Dermis microvascular lymphatic vessel endothelial cell (primary cell): ENCODE measurements around the gene PTCH1. TPM values are rescaled to one million over a fixed set of nuclear protein-coding genes. Genes with fewer than 3 reads are reported as not detected.

Experiments
- DNase-seq, 2 donors: peaks; one replicate each; pipeline versions ENCODE4 v3.0.0 to v3.0.0-alpha.2; 2010; ENCODE audit warnings: low read depth in 2 of 2
- total RNA-seq: library from RNA; depleted of rRNA; stranded (reverse); fragments of >200 nt; gene quantifications from 2 replicates; pipeline ENCODE4 v1.2.1, GENCODE V29; 2014

Gene PTCH1
- total RNA-seq, 1 donor from 2014 or later: 2.6 TPM

DNA sequence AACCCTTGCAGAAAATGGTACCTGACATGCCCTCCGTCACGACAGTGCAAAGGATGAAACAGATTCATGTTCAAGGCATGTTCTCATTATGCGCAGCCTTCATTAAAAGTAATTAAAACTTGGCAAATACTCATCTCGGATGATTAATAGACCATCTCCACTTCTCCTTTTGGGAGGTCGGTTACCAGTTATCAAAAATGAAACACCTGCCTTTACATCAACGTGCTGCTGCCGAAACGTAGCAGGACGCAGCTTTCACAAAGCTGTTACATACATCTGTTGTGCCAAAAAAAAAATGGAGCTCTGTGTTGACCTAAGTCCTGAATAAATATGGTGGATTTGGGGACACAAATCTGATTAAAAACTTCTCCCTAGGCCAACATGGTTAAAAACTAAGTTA lies 75.7 kb downstream of the PTCH1 start:
- no peak for DNase-seq

- no peak for DNase-seq
These were observed 76.3 kb downstream of the PTCH1 start for GRCh38 chr9:95440447-95440846.

DNA sequence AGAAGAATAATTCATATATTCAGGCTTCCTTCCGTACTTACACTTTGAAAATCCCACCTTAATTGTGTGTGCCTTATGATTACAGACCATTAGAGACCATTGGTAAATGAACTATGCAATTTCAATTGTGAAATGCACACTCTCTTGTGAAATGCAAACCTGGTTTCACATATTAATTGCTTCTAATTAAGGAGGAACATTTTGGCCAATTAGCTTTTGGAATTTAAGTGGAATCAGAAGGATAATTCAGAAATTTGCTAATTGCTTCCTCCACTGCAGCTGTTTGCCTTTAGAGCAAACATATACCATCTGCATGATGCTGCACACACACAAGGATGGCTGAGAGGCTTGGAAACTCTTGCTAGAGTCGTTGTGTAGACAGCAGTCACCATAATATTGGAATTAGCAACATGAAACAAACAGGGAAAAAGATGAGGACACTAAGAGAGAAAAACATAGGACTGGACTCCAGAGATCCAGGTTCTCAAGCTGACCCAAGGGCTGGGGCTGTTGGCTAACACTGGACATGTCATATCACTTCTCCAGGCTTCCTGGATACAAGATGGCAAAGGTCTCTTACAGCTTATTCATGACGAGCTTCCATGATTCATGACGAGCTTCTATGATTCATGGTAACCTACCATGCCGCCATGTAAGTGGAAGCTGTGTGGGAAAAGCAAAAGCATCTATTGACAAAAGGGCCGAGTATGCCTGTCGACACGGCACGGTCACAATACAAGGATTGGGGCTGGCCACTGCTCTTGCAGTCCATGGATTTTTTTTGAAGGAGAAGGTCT lies 78.0 kb downstream of the PTCH1 start:
- DNase-seq: no peak

GRCh38 chr9:95437559-95437958 lies 79.2 kb downstream of the PTCH1 start:
- no peak for DNase-seq

DNA sequence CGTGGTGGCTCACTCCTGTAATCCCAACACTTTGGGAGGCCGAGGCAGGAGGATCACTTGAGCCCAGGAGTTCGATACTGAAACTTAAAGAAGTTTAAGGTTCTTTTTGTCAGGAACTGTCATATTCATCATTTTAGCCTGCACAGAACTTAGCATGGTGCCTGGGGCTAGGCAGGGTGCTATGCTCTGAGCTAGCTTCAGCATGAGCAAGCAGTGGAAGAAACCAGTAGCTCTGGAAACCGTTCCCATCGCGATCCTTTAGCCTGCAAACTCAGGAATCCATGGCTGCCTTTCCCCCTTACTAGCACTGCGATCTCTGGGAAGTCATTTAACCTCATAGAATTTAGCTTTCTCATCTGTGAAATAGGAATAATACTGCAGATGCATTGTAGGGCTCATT lies 80.4 kb downstream of the PTCH1 start:
- no peak for DNase-seq

- no peak for DNase-seq
These were observed 81.6 kb downstream of the PTCH1 start for GRCh38 chr9:95435074-95435728.

DNA sequence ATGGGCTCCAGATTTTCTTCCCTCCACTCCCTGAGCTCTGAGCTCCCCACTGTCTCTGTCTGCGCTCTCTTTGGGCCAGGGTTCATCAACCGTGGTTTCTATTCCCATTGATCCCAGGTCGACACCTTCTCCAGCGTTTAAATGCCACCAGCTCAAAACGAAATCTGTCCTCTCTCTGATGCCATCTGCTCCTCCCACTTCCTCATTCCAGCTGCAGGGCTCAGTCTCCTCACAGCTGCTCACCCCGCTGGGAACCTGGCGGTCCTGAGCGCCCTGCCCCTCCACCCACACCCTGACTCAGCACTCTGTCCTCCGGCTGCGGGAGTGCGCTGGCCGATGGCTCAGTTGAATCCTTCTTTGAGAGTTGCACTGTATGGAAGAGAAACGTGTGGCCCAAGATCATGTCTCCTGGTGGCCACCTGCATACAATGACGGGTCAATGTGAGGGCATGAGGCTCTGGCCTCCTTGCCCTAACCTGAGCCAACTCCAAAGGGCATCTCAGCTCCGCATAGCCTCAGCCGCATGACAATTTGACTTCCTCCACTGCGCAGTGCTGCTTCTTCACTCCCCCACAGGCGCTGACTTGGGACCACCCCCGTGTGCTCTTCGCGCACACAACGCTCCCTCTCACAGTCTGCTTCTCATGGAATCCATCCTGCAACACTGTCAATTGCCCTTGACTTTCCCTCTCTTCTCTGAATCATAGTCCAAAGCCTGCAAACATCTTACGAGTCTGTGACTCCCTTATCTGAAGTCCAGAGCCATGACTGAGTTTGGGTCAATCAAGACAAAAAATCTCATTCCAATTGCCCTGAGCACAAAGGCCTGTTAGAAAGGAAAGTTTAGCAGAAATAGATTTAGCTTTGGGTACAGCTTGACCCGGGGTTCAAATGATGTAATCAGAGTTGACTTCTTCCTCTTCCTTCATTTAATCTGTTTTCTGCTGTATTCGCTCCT lies 82.4 kb downstream of the PTCH1 start:
- no peak for DNase-seq

DNA sequence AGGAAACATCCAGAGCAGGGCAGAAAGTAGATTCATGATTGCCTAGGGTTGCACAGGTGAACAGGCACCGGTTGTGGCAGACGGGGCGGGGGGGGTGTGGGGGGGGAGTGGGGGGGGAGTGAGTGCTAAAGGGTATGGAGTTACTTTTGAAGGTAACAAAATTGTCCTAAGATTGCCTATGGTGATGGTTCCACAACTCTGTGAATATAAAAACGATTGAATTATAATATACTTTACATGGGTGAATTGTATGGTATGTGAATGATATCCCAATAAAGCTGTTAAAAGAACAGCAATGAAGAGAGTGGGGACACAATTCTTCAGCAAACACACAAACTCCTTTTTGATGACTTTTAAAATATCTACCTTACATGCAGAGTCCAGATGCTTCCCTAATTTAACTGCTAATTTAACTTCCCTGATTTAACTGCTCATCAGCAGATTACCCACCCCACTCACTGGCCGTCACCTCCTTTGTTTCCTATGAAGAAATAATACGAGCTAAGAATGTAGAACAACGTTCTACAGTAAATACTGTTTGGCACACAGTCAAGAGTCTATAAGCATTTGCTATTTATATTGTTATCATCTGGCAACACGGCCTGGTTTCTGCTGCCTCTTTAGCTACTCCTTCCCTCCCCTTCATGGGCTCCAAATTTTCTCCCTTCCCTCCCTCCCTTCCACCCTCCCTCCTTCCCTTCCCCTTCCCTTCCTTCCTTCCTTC lies 83.5 kb downstream of the PTCH1 start:
- DNase-seq: no peak

- DNase-seq: no peak
These were observed 85.5 kb downstream of the PTCH1 start for GRCh38 chr9:95431286-95431685.

DNA sequence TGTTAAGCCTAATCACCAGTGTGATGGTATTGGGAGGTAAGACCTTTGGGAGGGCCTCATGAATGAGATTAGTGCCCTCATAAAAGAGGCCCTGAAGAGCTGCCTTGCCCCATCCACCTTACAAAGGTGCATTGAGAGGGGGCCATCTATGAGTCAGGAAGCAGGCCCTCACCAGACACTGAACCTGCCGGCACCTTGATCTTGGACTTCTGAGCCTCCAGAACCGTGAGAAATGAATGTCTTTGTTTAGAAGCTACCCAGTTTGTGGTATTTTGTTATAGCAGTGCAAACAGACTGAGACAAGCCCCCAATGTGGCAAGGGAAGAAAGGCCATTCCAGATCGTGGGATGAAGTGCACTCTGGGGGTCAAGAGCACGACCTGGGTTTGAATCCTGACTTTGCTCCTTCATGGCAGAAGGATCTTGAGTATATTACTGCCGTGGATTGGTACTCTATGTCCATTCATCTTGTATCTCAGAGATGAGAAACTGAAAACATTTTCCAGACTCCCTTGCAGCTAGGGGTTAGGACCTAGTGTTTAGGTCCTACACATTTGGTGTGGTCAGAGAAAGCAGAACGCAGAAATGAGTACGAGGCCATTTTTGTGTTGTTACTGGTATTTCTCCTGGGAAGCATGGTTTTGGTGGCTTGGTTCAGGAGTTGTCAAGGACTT lies 86.7 kb downstream of the PTCH1 start:
- no peak for DNase-seq

GRCh38 chr9:95429096-95429495 lies 87.7 kb downstream of the PTCH1 start:
- no peak for DNase-seq

- DNase-seq: peak in 1 of 2 donors; percentile 6
These were observed 90.7 kb downstream of the PTCH1 start for GRCh38 chr9:95425910-95426551.

DNA sequence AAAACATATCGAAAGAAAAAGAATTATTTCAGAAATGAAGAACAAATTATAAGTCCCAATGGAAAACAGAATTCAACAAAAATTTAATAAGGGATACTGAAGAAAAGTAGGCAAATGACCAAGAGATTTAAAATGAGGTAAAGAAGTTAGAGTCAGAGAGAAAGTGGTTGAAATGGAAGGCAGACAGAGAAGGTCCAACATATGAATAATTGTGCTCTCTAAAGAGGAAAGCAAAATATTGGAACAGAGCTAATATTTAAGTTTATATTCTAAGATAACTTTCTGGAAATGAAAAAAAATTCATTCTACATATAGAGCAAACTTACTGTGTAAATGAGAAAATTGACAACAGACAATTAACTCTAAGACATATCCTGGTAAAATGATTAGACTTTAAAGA lies 94.1 kb downstream of the PTCH1 start:
- no peak for DNase-seq

DNA sequence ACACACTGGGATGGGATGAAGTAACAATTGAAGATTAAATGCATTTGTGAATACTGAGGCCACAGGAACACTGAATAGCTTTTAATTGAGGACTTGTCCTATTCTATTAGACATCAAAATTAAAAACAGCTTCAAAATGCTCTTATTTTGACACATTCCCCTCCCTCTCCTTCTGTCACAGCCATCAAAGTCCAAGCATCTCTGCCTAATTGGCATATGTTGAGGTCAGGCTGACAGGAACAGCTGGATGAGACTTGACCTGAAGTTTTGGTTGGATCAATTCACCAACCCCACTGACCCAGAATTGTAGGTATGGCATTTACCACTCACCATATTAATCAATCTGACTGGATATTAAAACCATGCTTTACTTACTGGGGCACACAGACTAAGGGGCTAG lies 96.3 kb downstream of the PTCH1 start:
- DNase-seq: no peak

DNA sequence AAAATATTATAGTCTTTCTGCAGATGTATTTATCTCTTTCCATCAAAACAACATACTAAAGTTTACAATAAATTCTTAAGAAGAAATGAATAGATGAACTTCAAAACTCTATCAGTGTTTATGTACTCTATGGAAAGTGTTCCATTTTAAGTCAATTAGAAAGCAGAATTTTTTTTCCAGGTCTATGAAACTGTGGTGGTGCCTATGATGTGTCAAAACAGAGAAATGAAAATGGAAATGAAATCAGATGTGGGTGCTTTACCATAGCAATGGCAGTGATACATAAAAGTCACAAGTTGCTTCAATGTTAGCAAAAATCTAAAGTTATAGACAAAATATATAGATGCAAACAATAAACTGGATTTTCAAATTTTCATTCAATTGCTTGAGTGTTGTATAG lies 97.3 kb downstream of the PTCH1 start:
- DNase-seq: no peak

GRCh38 chr9:95415158-95415557 lies 101.6 kb downstream of the PTCH1 start:
- DNase-seq: no peak

DNA sequence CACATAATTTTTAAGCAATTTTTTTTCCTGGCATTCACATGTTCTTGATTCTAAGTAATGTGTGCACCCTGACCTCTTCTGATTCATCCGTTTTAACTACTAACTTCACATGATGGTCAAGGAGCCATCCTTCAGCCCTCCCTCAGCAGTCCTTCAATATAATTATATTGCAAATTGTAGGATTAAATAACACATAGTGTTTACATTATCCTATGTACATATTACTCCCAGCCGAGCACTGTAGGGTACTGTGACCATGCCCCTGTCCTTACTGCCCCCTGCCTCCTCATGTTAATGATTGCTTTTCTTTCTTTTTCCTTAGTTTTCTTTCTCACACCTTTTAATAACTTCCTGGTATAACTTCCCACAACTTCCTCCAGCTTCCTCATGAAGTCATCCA lies 103.0 kb downstream of the PTCH1 start:
- no peak for DNase-seq

- DNase-seq: no peak
These were observed 105.5 kb downstream of the PTCH1 start for GRCh38 chr9:95411054-95411892.

DNA sequence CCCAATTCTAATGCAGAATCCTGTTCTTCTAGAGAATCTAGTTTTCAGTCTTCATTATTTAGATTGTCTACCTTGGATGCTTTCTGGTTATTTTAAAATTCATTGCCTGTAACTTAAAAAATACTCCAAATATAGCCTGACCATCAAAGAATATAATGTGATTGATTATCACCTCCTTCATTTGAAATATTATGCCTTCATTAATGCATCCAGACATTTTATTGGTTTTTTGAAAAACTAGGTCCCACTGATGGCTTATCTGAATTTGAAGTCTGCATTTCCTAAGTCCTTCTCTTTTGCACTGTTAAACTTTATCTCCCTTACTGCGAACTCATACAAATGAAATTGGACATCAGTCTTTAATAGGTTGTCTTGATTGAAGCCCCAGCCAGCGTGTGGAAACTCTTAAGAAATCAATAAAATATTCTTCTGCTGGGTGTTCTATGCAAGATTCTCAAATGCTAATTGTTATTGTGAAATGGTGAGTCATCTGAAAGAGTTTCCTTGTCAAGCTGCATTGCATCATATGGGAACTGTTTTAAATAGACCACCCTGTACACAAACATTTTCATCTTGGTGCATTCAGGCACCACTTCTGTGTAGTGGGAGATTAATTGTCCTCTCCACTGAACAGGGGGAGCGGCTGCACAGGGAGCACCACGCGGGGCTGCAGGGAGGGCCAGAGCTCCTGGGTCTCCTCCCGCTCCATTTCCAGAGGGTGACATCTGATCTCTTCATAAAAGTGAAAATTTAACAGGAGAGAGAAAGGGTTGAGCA lies 106.9 kb downstream of the PTCH1 start:
- peak in 1 of 2 donors; percentile 21 for DNase-seq
